Hepatocyte (in vitro differentiated cells): ENCODE results near the gene APOB. TPM values are rescaled to one million over a fixed set of nuclear protein-coding genes. Genes with fewer than 3 reads are reported as not detected.

Experiments used
- DNase-seq: peaks from one replicate; pipeline ENCODE4 v3.0.0-alpha.2; 2016; ENCODE audit warnings: low spot score
- H2AFZ ChIP-seq: fragments of 200-600 bp; sonication (generic); 2 replicates; pipeline ENCODE4 v1.6.0; 2016; ENCODE audit warnings: antibody characterized with exemption, mild to moderate bottlenecking
- H3K27ac ChIP-seq: fragments of 200-600 bp; sonication (generic); 2 replicates; pipeline ENCODE4 v1.5.1; 2016; ENCODE audit warnings: mild to moderate bottlenecking
- H3K27me3 ChIP-seq: fragments of 200-600 bp; sonication (generic); 2 replicates; pipeline ENCODE4 v1.6.1; 2016
- H3K36me3 ChIP-seq: fragments of 200-600 bp; sonication (generic); replicated peaks from 2 replicates; pipeline ENCODE4 v1.5.1; 2016; ENCODE audit warnings: low read depth; ENCODE audit not compliant: insufficient read depth
- H3K4me1 ChIP-seq: fragments of 200-600 bp; sonication (generic); 2 replicates; pipeline ENCODE4 v1.5.1; 2016; ENCODE audit warnings: mild to moderate bottlenecking, moderate library complexity; ENCODE audit not compliant: insufficient read depth
- H3K4me2 ChIP-seq: fragments of 200-600 bp; sonication (generic); 2 replicates; pipeline ENCODE4 v1.6.0; 2016
- H3K4me3 ChIP-seq: fragments of 200-600 bp; sonication (generic); 2 replicates; pipeline ENCODE4 v1.5.1; 2016; ENCODE audit warnings: mild to moderate bottlenecking
- H3K79me2 ChIP-seq: fragments of 200-600 bp; sonication (generic); 2 replicates; pipeline ENCODE4 v1.6.0; 2017; ENCODE audit warnings: mild to moderate bottlenecking
- H3K9me2 ChIP-seq: fragments of 200-600 bp; sonication (generic); replicated peaks from 2 replicates; pipeline ENCODE4 v1.6.0; 2017; ENCODE audit warnings: mild to moderate bottlenecking; ENCODE audit not compliant: insufficient read depth
- H3K9me3 ChIP-seq: fragments of 200-600 bp; sonication (generic); 2 replicates; pipeline ENCODE4 v1.5.1; 2016; ENCODE audit warnings: low read depth, mild to moderate bottlenecking
- H4K20me1 ChIP-seq: fragments of 200-600 bp; sonication (generic); 2 replicates; pipeline ENCODE4 v1.6.0; 2016; ENCODE audit warnings: mild to moderate bottlenecking; ENCODE audit not compliant: insufficient read depth, poor library complexity, severe bottlenecking
- EZH2 ChIP-seq: fragments of 200-600 bp; sonication (generic); IDR thresholded peaks from 2 replicates; pipeline ENCODE4 v1.6.1; 2016; ENCODE audit warnings: antibody characterized with exemption, mild to moderate bottlenecking, borderline replicate concordance
- EZH2phosphoT487 ChIP-seq: fragments of 200-600 bp; sonication (generic); IDR thresholded peaks from one replicate; pipeline ENCODE4 v1.6.1; 2018; ENCODE audit warnings: antibody characterized with exemption, mild to moderate bottlenecking, low read depth, moderate library complexity; ENCODE audit not compliant: unreplicated experiment, severe bottlenecking
- WGBS: methylation state at CpG from one replicate; pipeline ENCODE4 v1.1.6; 2016; ENCODE audit warnings: low lambda C conversion rate; ENCODE audit errors: missing lambda C conversion rate; 5-methylcytosine and 5-hydroxymethylcytosine counted together
- polyA plus RNA-seq: library from polyadenylated mRNA; unstranded; fragments of >200 nt; fragmentation: Nextera tagmentation; extraction: Ambion mirVana; gene quantifications from 2 replicates; pipeline ENCODE4 v1.2.1, GENCODE V29; 2016
- total RNA-seq: library from RNA; depleted of rRNA; stranded (reverse); fragments of >200 nt; gene quantifications from 2 replicates; pipeline ENCODE4 v1.2.3, GENCODE V29; 2014
- TF ChIP-seq, protein P1 (sequence below): fragments of 200-600 bp; sonication (generic); IDR thresholded peaks from 2 replicates; pipeline ENCODE4 v1.5.1; 2016; ENCODE audit warnings: antibody characterized with exemption, mild to moderate bottlenecking; ENCODE audit not compliant: poor library complexity

Gene APOB
- total and polyA plus RNA-seq, 2 experiments from 2014 or later = 184 to 814 TPM

DNA sequence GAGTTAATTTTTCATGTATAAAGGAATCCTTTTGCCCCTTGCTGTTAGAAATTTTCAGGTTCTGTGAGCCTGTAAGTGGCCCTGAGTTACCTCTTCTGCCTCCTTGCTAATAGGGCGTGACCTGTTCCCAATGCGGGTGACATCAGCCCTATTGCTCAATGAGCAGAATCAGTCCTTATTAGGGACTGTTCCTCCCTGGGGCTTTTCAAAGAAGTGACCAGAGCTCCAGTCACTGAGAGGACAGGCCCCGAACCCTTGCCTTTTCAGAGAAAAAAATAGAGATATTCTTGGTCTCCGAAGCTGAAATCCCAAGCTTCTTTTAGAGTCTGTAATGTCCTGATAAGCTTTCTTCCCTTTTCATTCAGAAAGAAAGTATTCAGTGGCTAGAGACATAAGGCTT lies 8.2 kb upstream of the APOB start:
- Histone ChIP-seq H3K79me2 (no peaks in the 10 kb centered on the region), H3K4me3 (no peak overlapping the region), H3K36me3 (no peaks in the 10 kb centered on the region), H3K4me1 (no peaks in the 10 kb centered on the region), H3K9me2 (no peaks in the 10 kb centered on the region), H3K4me2 (no peak overlapping the region), H4K20me1 (no peaks in the 10 kb centered on the region), H3K27ac (no peak overlapping the region), H3K9me3 (no peaks in the 10 kb centered on the region), H2AFZ (no peak overlapping the region), H3K27me3 (no peaks in the 10 kb centered on the region)
- peak; percentile 52 for DNase-seq
- WGBS = 67% methylated on average over 4 of the region's 4 CpGs
- TF ChIP-seq, protein P1, sequence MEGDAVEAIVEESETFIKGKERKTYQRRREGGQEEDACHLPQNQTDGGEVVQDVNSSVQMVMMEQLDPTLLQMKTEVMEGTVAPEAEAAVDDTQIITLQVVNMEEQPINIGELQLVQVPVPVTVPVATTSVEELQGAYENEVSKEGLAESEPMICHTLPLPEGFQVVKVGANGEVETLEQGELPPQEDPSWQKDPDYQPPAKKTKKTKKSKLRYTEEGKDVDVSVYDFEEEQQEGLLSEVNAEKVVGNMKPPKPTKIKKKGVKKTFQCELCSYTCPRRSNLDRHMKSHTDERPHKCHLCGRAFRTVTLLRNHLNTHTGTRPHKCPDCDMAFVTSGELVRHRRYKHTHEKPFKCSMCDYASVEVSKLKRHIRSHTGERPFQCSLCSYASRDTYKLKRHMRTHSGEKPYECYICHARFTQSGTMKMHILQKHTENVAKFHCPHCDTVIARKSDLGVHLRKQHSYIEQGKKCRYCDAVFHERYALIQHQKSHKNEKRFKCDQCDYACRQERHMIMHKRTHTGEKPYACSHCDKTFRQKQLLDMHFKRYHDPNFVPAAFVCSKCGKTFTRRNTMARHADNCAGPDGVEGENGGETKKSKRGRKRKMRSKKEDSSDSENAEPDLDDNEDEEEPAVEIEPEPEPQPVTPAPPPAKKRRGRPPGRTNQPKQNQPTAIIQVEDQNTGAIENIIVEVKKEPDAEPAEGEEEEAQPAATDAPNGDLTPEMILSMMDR = no peak
- TF ChIP-seq EZH2phosphoT487 (no peak), EZH2 (no peak)

DNA sequence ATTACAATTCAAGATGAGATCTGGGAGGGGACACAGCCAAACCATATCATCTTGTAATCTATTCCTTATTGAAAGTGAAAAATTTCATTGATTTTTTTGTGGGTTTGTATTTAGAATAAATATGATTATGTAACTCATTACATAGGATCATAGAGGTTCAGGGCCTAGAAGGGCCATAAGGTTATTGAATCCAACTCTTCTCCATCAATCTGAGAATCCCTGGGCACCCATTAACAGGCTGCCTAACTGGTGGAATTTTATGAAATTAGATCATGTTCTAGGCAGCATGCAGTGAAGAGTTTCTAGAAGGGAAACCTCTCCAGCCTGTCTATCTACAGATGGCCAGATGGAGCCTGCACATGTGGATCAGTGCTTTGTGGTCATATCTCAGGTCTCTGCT lies 6.3 kb upstream of the APOB start:
- no peaks in the 10 kb centered on the region for H3K79me2 ChIP-seq
- H4K20me1 ChIP-seq = no peaks in the 10 kb centered on the region
- H3K27ac ChIP-seq = no peak overlapping the region
- DNase-seq = no peak
- H3K4me2 ChIP-seq = no peak overlapping the region
- no peak overlapping the region for H3K4me3 ChIP-seq
- H3K36me3 ChIP-seq = no peaks in the 10 kb centered on the region
- H3K9me3 ChIP-seq = no peaks in the 10 kb centered on the region
- no peaks in the 10 kb centered on the region for H3K9me2 ChIP-seq
- TF ChIP-seq, protein P1 = no peak
- no peak for TF ChIP-seq EZH2
- TF ChIP-seq EZH2phosphoT487 = no peak
- no peaks in the 10 kb centered on the region for H3K27me3 ChIP-seq
- H3K4me1 ChIP-seq = no peaks in the 10 kb centered on the region
- H2AFZ ChIP-seq = no peak overlapping the region

DNA sequence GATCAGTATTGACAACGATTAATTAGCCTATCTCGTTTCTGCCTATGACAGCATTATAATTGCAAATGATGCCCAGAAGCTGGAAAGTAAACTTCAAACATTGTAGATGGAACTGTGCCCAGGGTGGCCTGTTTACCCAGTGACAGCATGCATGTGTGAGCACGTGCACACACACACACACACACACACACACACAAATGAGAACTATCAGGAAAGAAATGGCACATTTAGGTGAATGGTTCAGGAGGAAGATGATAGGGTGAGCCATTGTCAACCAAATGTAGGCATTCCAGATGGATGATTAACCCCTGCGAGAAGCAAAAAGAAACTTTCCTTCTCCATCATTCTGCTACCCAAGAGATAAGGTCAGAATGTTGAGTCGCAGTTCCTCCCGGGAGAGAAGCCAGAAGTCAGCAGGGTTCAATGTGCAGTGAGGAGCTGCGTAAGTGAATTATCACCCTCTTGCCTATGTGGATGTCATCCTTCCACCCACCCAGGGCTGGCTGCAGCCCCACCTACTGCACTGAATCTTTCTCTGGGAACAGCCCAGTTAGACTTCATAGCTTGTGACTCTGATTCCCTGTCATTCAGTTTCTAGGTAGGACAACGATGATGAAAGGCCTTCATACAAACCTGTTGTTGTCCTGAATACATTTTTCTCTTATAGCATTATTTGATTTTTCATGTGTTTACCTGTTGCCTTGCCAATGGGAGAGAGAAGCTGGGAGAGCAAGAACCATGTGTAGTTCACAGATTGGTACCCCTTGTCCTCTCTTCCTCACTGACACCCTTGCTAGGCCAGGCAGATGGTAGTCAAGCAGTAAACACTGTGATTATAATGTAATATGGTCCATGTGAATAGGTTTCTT lies 3.5 kb upstream of the APOB start:
- TF ChIP-seq, protein P1 = no peak
- TF ChIP-seq EZH2 (no peak), EZH2phosphoT487 (no peak)
- WGBS = 59% methylated on average over 8 of the region's 8 CpGs
- no peaks in the 10 kb centered on the region for H3K9me3 ChIP-seq
- H2AFZ ChIP-seq = no peak overlapping the region
- H3K9me2 ChIP-seq = no peaks in the 10 kb centered on the region
- H3K79me2 ChIP-seq = no peaks in the 10 kb centered on the region
- H3K4me3 ChIP-seq = no peak overlapping the region
- peak; percentile 46 for DNase-seq
- H4K20me1 ChIP-seq = no peaks in the 10 kb centered on the region
- H3K36me3 ChIP-seq = no peaks in the 10 kb centered on the region
- no peak overlapping the region for H3K4me2 ChIP-seq
- H3K27me3 ChIP-seq = no peaks in the 10 kb centered on the region
- peak overlapping the region; percentile 50 for H3K27ac ChIP-seq
- H3K4me1 ChIP-seq = peaks cover 6% of the 10 kb centered on the region
